Gastroesophageal sphincter (tissue), 3 donors: ENCODE results near the gene CXCL1.

Experiments
- EP300 ChIP-seq: sonication (generic); formaldehyde crosslinking; IDR thresholded peaks from one replicate; pipeline ENCODE4 v1.6.1; 2017; ENCODE audit warnings: antibody characterized with exemption, mild to moderate bottlenecking
- POLR2A ChIP-seq, 2 donors: fragments of 450-650 bp; IDR thresholded peaks; one replicate each; pipeline ENCODE4 v1.6.1; 2017; ENCODE audit warnings: antibody characterized with exemption in 2 of 2, mild to moderate bottlenecking in 2 of 2, moderate library complexity in 1 of 2
- TF ChIP-seq, protein P1 (sequence below), 4 experiments: fragments of 200-600 bp in 2 of 4; fragments of 450-650 bp in 2 of 4; sonication (generic) in 1 of 4; IDR thresholded peaks; one replicate each; pipeline ENCODE4 v1.5.1; 2017 to 2019; ENCODE audit warnings: antibody characterized with exemption in 4 of 4, mild to moderate bottlenecking in 2 of 4, moderate library complexity in 2 of 4

DNA sequence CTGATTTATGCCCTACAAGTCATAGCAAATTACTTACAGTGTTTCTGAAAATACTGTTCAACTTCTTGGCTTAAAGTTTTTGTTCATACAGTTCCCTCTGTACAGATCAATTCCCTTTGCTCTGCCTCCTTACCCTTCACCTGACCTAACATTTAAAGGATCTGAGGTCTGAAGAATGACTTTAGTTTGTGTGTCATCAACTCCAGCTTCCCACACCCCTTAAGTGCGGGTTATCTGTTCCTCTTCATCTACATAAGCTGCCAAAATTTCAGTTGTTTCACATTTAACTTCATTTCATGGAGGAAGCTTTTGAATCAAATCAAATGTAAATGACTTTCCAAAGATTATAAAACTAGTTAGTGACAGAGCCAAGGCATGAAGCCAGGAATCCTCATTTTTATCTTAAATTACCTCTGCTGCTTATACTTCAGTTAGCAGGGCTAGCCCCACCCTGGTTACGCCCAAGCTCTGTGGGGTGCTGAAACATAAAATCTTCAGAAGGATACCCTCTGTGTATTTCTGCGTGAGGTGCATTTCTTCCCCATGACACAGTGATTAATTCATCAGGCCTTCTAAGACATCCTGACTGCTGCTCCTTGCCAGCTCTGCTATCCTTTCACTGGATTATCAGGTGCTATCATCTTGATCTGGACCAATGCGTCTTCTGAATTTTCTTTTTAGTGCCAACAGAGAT, 16.5 kb downstream of the CXCL1 start:
- TF ChIP-seq, protein P1, sequence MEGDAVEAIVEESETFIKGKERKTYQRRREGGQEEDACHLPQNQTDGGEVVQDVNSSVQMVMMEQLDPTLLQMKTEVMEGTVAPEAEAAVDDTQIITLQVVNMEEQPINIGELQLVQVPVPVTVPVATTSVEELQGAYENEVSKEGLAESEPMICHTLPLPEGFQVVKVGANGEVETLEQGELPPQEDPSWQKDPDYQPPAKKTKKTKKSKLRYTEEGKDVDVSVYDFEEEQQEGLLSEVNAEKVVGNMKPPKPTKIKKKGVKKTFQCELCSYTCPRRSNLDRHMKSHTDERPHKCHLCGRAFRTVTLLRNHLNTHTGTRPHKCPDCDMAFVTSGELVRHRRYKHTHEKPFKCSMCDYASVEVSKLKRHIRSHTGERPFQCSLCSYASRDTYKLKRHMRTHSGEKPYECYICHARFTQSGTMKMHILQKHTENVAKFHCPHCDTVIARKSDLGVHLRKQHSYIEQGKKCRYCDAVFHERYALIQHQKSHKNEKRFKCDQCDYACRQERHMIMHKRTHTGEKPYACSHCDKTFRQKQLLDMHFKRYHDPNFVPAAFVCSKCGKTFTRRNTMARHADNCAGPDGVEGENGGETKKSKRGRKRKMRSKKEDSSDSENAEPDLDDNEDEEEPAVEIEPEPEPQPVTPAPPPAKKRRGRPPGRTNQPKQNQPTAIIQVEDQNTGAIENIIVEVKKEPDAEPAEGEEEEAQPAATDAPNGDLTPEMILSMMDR (IDR thresholded peaks at IDR 0.05): no peak
- TF ChIP-seq POLR2A (IDR thresholded peaks at IDR 0.05) (no peak), EP300 (no peak)
